A549 (cell line): ENCODE results near the gene EPS8L3. TPM values are rescaled to one million over a fixed set of nuclear protein-coding genes. Genes with fewer than 3 reads are reported as not detected.

ENCODE experiments used
- ATAC-seq, 2 experiments: fragments of 200-7000 bp in 1 of 2; fragments of >200 bp in 1 of 2; cut with Nextera tagmentation in 1 of 2; cut with Tn5 transposase in 1 of 2; 3 replicates each; pipeline versions ENCODE4 v1.8.0 to v1.9.1; 2018 to 2020; ENCODE audit warnings: mild to moderate bottlenecking in 1 of 2, moderate library complexity in 1 of 2
- CTCF ChIA-PET: fragments of 300-600 bp; sonication (Branson Sonifier 250); formaldehyde crosslinking; extraction: SDS; loops from one replicate; lab custom pipeline; 2021; ENCODE audit warnings: antibody characterized with exemption, inconsistent platforms; lab: Yijun Ruan, JAX
- POLR2A ChIA-PET: fragments of 350-600 bp; formaldehyde crosslinking; extraction: SDS; loops from one replicate; lab custom pipeline; 2021; ENCODE audit warnings: antibody characterized with exemption, inconsistent platforms; lab: Yijun Ruan, JAX
- DNase-seq, 2 experiments: peaks; one replicate each; pipeline versions ENCODE4 v3.0.0 to v3.0.0-alpha.2; 2011 to 2016; ENCODE audit warnings: low read depth in 1 of 2, low spot score in 1 of 2
- FAIRE-seq: peaks from 2 replicates; lab custom pipeline; 2011; peaks lifted over from hg19 to GRCh38; lab: Jason Lieb, UNC
- H3K27ac ChIP-seq, 2 experiments: fragments of >200 bp; sonication (Bioruptor Twin); formaldehyde crosslinking; 3 replicates each; pipeline ENCODE4 v1.5.1; 2016 to 2017
- H3K4me1 ChIP-seq: fragments of >200 bp; sonication (Bioruptor Twin); formaldehyde crosslinking; 3 replicates; pipeline ENCODE4 v1.6.1; 2016
- H3K4me2 ChIP-seq: fragments of >200 bp; sonication (Bioruptor Twin); formaldehyde crosslinking; 3 replicates; pipeline ENCODE4 v1.6.1; 2016
- H3K4me3 ChIP-seq: fragments of >200 bp; sonication (Bioruptor Twin); formaldehyde crosslinking; 3 replicates; pipeline ENCODE4 v1.5.1; 2016
- H3K9me3 ChIP-seq: fragments of >200 bp; sonication (Bioruptor Twin); formaldehyde crosslinking; 3 replicates; pipeline ENCODE4 v1.6.1; 2016
- BHLHE40 ChIP-seq: IDR thresholded peaks from 2 replicates; pipeline ENCODE4 v1.6.1; 2012; ENCODE audit warnings: low read depth, low read length, inconsistent platforms
- CEBPB ChIP-seq, 2 experiments: fragments of >200 bp in 1 of 2; sonication (Bioruptor Twin) in 1 of 2; formaldehyde crosslinking in 1 of 2; IDR thresholded peaks; 2 replicates each; pipeline ENCODE4 v1.6.1; 2012 to 2016
- CHD2 ChIP-seq: fragments of 150-350 bp; IDR thresholded peaks from 2 replicates; pipeline ENCODE4 v1.6.1; 2014; ENCODE audit warnings: low read length; ENCODE audit not compliant: partially characterized antibody
- EHF ChIP-seq: fragments of 250-450 bp; sonication (Bioruptor Pico); IDR thresholded peaks from 2 replicates; pipeline ENCODE4 v1.5.0; 2020; ENCODE audit warnings: mild to moderate bottlenecking
- FOSB ChIP-seq: fragments of 250-450 bp; sonication (Bioruptor Pico); IDR thresholded peaks from 2 replicates; pipeline ENCODE4 v1.5.0; 2020; ENCODE audit warnings: mild to moderate bottlenecking, moderate library complexity
- FOSL2 ChIP-seq, 2 experiments: fragments of 450-650 bp in 1 of 2; fragments of >200 bp in 1 of 2; sonication (Bioruptor Twin) in 1 of 2; formaldehyde crosslinking; IDR thresholded peaks; 2 replicates each; pipeline versions ENCODE4 v1.5.0 to v1.6.1; 2016 to 2020; ENCODE audit warnings: mild to moderate bottlenecking in 1 of 2, moderate library complexity in 1 of 2
- HOXA7 ChIP-seq: fragments of 250-450 bp; sonication (Bioruptor Pico); IDR thresholded peaks from 2 replicates; pipeline ENCODE4 v1.5.0; 2020; ENCODE audit warnings: mild to moderate bottlenecking, moderate library complexity
- HOXB5 ChIP-seq: fragments of 250-450 bp; sonication (Bioruptor Pico); IDR thresholded peaks from 2 replicates; pipeline ENCODE4 v1.5.0; 2020; ENCODE audit warnings: mild to moderate bottlenecking, moderate library complexity
- JUN ChIP-seq, 2 experiments: fragments of >200 bp; sonication (Bioruptor Twin); formaldehyde crosslinking; IDR thresholded peaks; 2 replicates in 1 of 2; 3 replicates in 1 of 2; pipeline ENCODE4 v1.6.1; 2016 to 2017
- KDM5A ChIP-seq: fragments of 200-600 bp; sonication (generic); IDR thresholded peaks from 2 replicates; pipeline ENCODE4 v1.6.1; 2016; ENCODE audit warnings: antibody characterized with exemption, mild to moderate bottlenecking
- MAFK ChIP-seq: fragments of 450-650 bp; IDR thresholded peaks from 2 replicates; pipeline ENCODE4 v1.6.1; 2014; ENCODE audit not compliant: partially characterized antibody
- NPAS2 ChIP-seq: fragments of 250-450 bp; sonication (Bioruptor Pico); IDR thresholded peaks from 2 replicates; pipeline ENCODE4 v1.8.0; 2022; ENCODE audit warnings: mild to moderate bottlenecking, moderate library complexity, borderline replicate concordance
- PHF8 ChIP-seq: fragments of 200-600 bp; sonication (generic); IDR thresholded peaks from 2 replicates; pipeline ENCODE4 v1.6.1; 2016; ENCODE audit warnings: low read depth, mild to moderate bottlenecking, antibody characterized with exemption, moderate library complexity, borderline replicate concordance
- POLR2AphosphoS2 ChIP-seq: conservative IDR thresholded peaks from 2 replicates; pipeline ENCODE4 v1.6.1; 2012; ENCODE audit warnings: low read length, improper control_type of control experiment, inconsistent platforms
- RARB ChIP-seq: fragments of 250-450 bp; sonication (Bioruptor Pico); IDR thresholded peaks from 2 replicates; pipeline ENCODE4 v1.8.0; 2021; ENCODE audit warnings: mild to moderate bottlenecking, moderate library complexity
- RCOR1 ChIP-seq: fragments of 150-350 bp; IDR thresholded peaks from 2 replicates; pipeline ENCODE4 v1.6.1; 2014; ENCODE audit warnings: antibody characterized with exemption, low read length, low read depth
- SREBF2 ChIP-seq: fragments of 450-650 bp; IDR thresholded peaks from 2 replicates; pipeline ENCODE4 v1.6.1; 2014; ENCODE audit warnings: mild to moderate bottlenecking, moderate library complexity
- TFCP2L1 ChIP-seq: fragments of 250-450 bp; sonication (Bioruptor Pico); IDR thresholded peaks from 2 replicates; pipeline ENCODE4 v1.5.0; 2021; ENCODE audit warnings: mild to moderate bottlenecking
- ZFP36 ChIP-seq: fragments of 450-650 bp; IDR thresholded peaks from 2 replicates; pipeline ENCODE4 v1.6.1; 2014; ENCODE audit warnings: borderline replicate concordance; ENCODE audit not compliant: partially characterized antibody
- WGBS: methylation state at CpG from one replicate; pipeline ENCODE4 v1.1.6; 2017; ENCODE audit errors: missing lambda C conversion rate; 5-methylcytosine and 5-hydroxymethylcytosine counted together
- polyA plus RNA-seq, 4 experiments: library from polyadenylated mRNA; depleted of rRNA in 3 of 4; stranded (reverse); fragments of >200 nt; fragmentation: RNase III in 1 of 4; extraction: RNeasy Plus Mini Kit Qiagen cat#74134 plus additional on column Dnase treatment in 1 of 4; gene quantifications; 2 replicates in 3 of 4; 3 replicates in 1 of 4; pipeline ENCODE4 v1.2.3, GENCODE V29; 2011 to 2017
- TF ChIP-seq, protein P1 (sequence below): IDR thresholded peaks from 2 replicates; pipeline ENCODE4 v1.6.1; 2012

Gene EPS8L3
- polyA plus RNA-seq, 2 of the 4 experiments (the other 2 are of a cell fraction): 3.3 to 5.1 TPM

- H3K4me1 ChIP-seq: peaks cover 22% of the 10 kb centered on the region
- POLR2A ChIA-PET: interaction anchor here (1.1 kb wide), 1 partner anchor 123 kb away, joined by 3 read pairs; no protein-coding TSS in a partner anchor
- no peak for DNase-seq
- TF ChIP-seq EHF (CRISPR knock-in tag) (no peak), TFCP2L1 (CRISPR knock-in tag) (no peak), HOXB5 (CRISPR knock-in tag) (no peak), KDM5A (no peak)
- CTCF ChIA-PET: interaction anchor here (1.0 to 28.1 kb wide), 11 partner anchors 8 to 334 kb away, joined by 3 to 969 read pairs (median 13); partner anchors contain the start of genes AHCYL1, EPS8L3, GNAI3 and GPR61
- H3K27ac ChIP-seq: no peak overlapping the region; a peak in 1 of 6 replicates
- H3K9me3 ChIP-seq: no peaks in the 10 kb centered on the region
- H3K4me3 ChIP-seq: no peak overlapping the region
- no peak overlapping the region for H3K4me2 ChIP-seq
- FAIRE-seq: no peak
- ATAC-seq: no peak
- WGBS: 77% methylated on average over 6 of the region's 10 CpGs
Measured at GRCh38 chr1:109771712-109772657, 8.3 kb upstream of the EPS8L3 start.

DNA sequence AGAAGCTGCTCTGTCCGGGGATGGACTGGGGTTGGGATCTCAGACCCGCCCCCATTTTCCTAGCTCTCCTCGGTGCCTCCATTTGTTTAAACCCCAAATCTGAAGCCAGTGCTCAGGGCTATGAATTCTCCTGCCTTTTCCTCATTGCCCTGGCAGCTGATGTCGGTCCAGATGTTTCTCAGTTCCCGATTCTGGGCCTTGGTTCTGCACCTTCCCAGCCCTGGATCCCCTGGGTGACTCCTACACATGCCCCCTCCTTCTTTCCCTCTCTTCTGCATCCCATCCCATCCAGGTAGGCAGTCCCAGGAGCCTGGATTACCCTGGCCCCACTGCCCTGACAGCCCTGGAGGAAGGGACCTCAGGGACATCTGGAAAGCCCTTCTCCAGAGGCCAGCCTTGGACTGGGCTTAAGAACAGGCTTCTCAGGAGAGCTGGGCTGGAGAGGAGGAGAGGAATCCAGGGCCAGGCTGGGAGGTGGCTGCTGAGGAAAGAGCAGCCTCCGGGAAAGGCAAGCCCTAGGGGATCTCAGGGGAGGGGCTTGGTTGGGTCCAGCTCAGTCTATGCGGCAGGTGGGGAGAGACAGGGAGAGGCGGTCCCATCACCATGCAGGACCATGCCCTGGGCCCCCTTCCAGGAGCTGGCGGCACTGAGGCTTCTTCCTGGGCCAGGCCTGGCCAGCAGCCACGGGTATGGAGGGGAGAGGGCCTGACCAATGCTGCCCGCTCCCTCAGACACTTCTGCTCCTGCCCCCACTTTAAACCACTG lies 6.8 kb upstream of the EPS8L3 start:
- no peak for FAIRE-seq
- ChIA-PET CTCF (interaction anchor here (8.3 to 28.1 kb wide), 4 partner anchors 119 to 230 kb away, joined by 103 to 969 read pairs (median 222); partner anchors contain the start of genes AHCYL1 and GPR61), POLR2A (interaction anchor here (1.1 kb wide), 1 partner anchor 214 kb away, joined by 3 read pairs; the partner anchor contains the start of gene AHCYL1)
- Histone ChIP-seq H3K9me3 (no peaks in the 10 kb centered on the region), H3K4me1 (peaks cover 9% of the 10 kb centered on the region), H3K27ac (no peak overlapping the region), H3K4me2 (no peak overlapping the region)
- no peak for ATAC-seq
- DNase-seq: no peak
- 82% methylated on average over 11 of the region's 11 CpGs for WGBS
- no peak for TF ChIP-seq HOXB5 (CRISPR knock-in tag)
- TF ChIP-seq, all 56 proteins: peak for 0
- no peak overlapping the region for H3K4me3 ChIP-seq

GRCh38 chr1:109769330-109770078 lies 5.8 kb upstream of the EPS8L3 start:
- 68% methylated on average over 11 of the region's 11 CpGs for WGBS
- no peak overlapping the region for H3K4me3 ChIP-seq
- FAIRE-seq: no peak
- TF ChIP-seq RCOR1 (no peak), ZFP36 (no peak), BHLHE40 (no peak), KDM5A (no peak), HOXA7 (CRISPR knock-in tag) (no peak), JUN (IDR thresholded peaks at IDR 0.05) (no peak), FOSB (CRISPR knock-in tag) (no peak), FOSL2 (IDR thresholded peaks at IDR 0.05) (no peak), FOSL2 (CRISPR knock-in tag; IDR thresholded peaks at IDR 0.05) (no peak), SREBF2 (no peak), RARB (CRISPR knock-in tag) (no peak), NPAS2 (CRISPR knock-in tag) (no peak), POLR2AphosphoS2 (no peak), CHD2 (no peak), EHF (CRISPR knock-in tag) (no peak), PHF8 (no peak), CEBPB (IDR thresholded peaks at IDR 0.05) (no peak), MAFK (no peak)
- TF ChIP-seq, protein P1, sequence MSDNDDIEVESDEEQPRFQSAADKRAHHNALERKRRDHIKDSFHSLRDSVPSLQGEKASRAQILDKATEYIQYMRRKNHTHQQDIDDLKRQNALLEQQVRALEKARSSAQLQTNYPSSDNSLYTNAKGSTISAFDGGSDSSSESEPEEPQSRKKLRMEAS: no peak
- CTCF ChIA-PET: interaction anchor here (9.9 to 28.1 kb wide), 3 partner anchors 118 to 211 kb away, joined by 103 to 969 read pairs (median 295); partner anchors contain the start of gene AHCYL1
- no peak for DNase-seq
- H3K4me2 ChIP-seq: no peak overlapping the region
- no peaks in the 10 kb centered on the region for H3K9me3 ChIP-seq
- peaks cover 4% of the 10 kb centered on the region; the same call in 2 of the 3 replicates for H3K4me1 ChIP-seq
- H3K27ac ChIP-seq: no peak overlapping the region
- POLR2A ChIA-PET: interaction anchor here (1.1 kb wide), 1 partner anchor 215 kb away, joined by 3 read pairs; the partner anchor contains the start of gene AHCYL1
- no peak for ATAC-seq
